ENCODE measurements around the gene RAD1.

RAD1 gene

GRCh38 chr5:34859253-34859652, 56.1 kb downstream of the RAD1 start:
- no peak for ATAC-seq

GRCh38 chr5:34858790-34859189, 56.5 kb downstream of the RAD1 start:
- no peak for ATAC-seq

- ATAC-seq = no peak
Observed at GRCh38 chr5:34857894-34858293, 57.4 kb downstream of the RAD1 start.

- no peak for ATAC-seq
Observed at GRCh38 chr5:34857161-34857560, 58.1 kb downstream of the RAD1 start.
